Activated CD4-positive, alpha-beta T cell treated with anti-CD3 and anti-CD28 coated beads, Interleukin-2, amount 50 U/mL, for 4 hours (primary cell): ENCODE measurements around the gene CDRT15.
"Not testable (repeated sequence)": the region's sequence is repeated elsewhere in the genome, so short reads cannot be mapped to it uniquely, and the experiment has no call there.

Experiments used
- DNase-seq, 2 experiments: peaks; one replicate each; pipeline ENCODE4 v3.0.0-alpha.2; 2020

CDRT15 gene

DNA sequence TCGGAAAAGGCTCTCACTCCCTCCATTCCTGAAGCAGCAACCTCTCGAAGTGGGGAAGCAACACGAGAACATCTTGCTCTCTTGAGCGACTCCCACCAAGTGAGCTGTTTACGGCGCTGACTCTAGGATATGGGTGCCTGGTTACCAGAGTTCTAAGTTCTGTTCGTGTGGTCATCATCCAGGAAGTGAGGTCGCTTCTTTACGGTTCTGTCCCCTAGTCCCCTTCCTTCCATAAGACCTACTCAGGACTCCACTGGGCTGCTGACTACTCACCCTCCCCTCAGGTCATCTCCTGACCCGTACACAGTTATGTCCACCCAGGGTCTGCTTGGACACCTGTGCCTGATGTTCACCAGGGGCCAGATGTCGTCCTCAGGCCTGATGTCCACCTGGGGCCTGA lies at the start of gene CDRT15:
Gene CDRT15, minus strand, starts transcription at position 101 of the 400 bp plus-strand sequence. Its CDS starts 29 bp downstream, at position 72.
- not testable (repeated sequence) for DNase-seq

DNA sequence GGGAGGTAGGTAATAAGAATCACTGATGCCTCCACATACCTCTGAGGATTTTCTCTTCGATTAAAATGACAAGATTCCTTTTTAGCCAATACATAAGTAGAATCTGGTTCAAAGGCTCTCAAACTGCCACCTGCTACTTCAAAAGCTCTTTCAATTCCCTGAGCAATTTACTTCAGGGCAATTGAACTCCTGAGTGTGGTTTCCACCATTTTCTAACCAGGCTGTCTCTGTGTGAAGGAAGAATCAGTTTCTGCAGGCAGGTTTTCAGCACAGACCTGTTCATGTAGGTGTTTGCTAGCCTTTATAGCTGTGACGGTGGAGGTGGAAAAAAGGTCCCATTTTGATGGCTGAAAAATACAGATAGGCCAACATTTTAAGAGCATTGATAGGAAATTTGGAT lies 46.1 kb upstream of the CDRT15 start:
- DNase-seq: no peak

DNA sequence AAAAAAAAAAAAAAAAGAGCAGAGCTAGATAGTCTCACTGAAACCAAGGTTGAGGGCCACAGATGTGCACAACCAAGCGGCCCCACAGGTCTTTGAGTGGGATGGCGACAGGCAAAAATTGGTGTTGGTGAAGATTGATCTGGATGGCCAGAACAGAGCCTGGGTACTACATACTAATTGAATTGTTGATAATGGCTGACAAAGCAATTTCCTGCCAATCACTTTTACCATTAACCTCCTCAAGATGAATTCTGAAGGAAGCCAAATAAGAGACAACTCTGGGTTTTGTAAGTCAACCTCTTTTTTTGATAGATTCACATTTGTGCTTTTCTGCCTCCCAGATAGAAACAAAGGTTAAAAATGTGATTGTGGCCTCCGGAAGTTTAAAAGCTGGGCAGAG lies 44.9 kb upstream of the CDRT15 start:
- no peak for DNase-seq

DNA sequence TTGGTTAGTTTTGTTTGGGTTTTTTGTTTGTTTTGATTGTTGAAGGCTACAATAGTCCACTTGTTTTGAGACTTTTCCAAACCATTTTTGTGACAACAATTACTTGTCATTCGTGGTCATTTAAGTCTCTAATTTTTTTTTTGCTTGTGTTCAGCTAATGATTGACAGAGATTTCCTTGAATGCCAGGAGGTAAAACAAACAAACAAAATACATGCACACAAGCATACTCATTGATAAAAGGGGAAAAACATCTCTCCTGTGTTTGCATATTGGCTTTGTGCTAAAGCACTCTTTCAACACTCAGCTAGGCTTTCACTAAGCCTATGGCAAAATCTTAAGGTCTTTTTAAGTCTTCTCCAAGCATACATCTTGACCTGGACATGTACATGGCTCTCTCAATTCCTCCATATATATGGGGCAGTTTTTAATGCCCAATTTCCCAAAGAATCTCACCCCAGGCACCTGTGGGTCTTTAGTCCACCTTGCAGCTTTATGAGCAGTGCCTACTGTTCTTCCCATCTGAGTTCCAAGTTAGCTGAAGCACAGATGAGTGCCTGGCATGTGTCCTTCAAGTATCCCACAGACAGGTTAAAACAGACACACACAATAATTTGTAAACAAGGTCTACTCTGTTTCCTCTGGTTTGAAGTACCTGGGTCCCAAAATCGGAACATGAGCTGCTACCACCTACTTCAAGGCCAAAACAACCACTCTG lies 40.0 kb upstream of the CDRT15 start:
- DNase-seq: no peak

DNA sequence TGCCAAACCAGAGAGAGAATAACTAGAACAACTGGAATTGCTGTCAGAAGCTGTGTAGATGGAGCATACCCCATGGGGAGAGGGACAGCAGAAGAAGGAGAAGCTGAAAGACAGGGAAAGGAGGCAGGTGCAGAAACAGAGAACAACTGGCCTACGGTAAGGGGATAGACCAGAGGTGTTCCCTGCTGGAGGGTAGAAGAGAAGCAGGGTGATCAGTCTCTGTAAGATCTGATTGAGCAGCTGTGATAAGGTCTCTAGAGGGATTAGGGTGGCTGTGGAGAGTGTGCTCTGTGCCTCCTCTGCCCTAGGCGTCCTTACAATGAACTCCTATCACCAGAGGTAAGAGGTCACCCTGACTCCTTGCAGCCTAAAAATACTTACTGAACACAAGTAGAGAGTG lies 33.8 kb upstream of the CDRT15 start:
- DNase-seq: no peak

DNA sequence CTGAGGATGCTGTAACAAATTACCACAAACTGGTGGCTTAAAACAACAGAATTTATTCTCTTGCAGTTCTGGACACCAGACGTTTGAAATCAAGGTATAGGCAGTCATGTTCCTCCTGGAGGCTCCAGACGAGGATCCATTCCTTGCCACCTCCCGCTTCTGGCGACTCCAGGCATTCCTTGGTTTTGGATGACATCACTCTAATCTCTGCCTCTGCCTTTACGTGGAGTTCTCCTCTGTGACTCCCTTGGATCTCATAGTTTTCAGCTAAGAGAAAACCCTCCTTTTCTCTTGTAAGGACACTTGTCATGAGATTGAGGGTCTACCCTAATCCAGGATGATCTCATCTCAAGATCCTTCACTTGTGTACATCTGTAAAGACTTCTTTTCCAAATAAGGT lies 32.8 kb upstream of the CDRT15 start:
- DNase-seq: no peak

DNA sequence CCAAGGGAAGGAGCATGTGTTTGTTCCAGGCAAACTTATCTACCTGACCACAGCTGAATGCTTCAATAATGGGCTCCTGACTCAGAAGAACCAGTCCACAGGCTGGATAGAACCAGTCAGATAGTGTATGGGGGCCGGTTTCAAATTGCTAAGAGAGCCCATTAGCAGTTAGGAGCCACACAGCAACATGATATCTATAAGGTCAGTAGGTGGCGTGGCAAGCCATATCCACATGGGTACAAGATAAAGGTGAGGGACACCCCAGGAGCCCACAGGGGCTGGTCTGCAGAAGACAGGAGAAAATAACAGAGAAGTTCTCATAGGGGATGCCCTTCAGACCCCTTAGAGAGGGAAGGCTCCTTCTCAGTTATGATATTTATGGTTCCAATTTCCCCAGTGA lies 31.6 kb upstream of the CDRT15 start:
- no peak for DNase-seq

DNA sequence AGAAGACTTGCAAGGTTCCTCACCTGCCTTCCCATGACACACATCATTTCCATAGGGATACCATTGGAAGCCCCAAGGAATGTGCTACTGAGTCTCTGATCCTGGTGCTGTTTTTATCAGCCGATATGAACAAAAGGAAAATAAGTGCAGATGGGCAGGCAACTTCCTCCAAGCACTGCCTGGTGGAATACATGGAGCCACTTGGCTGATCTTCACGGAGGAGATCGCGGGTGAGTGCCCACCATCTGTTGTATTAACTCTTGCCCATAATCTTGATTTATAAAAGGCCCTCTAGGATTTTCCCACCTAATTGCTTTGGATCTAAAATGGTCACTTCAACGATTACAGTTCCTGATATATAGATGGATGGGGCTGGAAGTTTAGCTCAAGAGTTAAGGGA lies 24.7 kb upstream of the CDRT15 start:
- no peak for DNase-seq

DNA sequence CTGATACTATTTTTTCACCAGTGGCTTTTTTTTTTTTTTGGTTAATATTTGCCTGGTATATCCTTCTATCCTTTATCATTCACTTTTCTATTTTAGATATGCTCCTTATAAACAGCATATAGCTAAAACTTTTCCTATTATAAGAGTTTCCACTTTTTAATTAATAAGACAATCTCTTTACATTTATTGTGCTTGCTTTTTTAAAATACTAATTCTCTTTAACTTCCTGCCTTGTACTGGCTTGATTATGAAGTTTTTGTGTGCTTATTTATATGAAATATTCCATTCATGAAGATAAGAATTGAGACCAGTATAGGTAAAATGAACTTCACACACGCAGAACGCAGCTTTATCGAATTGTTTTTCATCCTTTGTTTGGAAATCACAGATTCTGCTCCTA lies 9.0 kb upstream of the CDRT15 start:
- no peak for DNase-seq

DNA sequence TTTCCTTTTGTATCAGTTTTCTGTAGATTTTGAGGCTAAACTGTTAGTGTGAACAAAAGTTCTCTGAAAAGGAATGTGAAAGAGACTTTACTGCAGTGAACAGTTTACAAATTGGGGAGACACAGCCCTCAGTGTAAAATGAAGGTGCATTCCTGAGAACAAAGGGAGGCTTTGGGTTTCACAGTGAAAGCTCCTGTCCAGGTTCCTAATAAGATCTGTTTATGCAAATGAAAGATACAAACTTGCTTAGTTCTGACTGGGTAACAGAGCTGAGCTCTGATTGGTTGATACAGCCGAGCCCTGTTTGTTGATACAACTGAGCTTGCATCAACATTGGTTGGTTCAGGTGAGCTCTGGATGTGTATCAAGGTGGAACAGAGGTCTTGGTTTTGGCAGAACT lies 8.3 kb upstream of the CDRT15 start:
- DNase-seq: no peak

DNA sequence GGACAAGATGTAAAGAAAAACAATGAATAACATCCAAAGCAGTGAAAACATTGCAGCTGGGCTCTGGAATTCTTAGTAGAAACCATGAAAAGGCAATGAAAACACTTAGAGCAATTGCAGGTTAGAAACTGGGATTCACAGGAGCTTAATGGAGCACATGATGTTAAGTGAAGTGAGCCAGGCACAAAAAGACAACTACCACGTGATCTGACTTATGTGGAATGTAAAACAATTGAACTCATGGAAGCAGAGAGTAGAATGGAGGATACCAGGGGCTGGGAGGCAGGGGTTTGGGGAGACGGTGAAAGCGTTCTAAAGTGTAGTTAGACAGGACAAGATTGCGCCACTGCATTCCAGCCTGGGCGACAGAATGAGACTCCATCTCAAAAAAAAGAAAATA lies 2.6 kb upstream of the CDRT15 start:
- DNase-seq: not testable (repeated sequence)

DNA sequence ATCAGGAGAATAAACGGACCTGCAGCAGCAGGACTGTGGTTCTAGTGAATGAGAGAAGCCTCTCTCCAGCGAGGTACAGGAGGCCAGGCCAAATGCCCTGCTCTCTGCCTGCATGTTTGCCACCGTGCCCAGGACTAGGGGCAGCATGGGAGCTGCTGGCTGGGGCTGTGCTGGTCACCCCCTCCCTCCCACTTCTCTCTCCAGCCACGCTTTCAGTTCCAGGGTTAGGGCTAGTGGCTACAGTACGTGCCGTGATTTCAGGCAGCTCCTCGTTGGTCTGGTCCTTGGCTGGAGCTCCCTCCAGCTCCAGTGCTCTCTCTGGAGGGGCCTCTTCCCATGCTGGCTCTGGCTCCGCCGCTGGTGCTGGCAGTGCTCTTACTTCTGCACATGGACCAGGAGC lies 630 bp downstream of the CDRT15 start:
- not testable (repeated sequence) for DNase-seq

DNA sequence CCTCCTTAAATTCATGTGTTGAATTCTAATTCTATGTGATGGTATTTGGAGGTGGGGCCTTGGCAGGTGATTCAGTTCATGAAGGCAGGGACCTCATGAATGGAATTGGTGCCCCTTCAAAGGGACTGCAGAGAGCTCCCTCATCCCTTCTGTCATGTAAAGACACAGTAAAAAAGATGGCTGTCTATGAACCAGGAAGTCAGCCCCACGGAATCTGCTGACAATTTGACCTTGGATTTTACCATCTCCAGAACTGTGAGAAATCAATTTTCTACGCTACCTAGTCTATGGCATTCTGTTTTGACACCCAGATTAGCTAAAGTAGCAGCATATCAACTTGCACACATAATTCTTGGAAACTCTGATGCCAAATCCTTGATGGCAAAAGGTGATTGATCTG lies 1.6 kb downstream of the CDRT15 start:
- not testable (repeated sequence) for DNase-seq

DNA sequence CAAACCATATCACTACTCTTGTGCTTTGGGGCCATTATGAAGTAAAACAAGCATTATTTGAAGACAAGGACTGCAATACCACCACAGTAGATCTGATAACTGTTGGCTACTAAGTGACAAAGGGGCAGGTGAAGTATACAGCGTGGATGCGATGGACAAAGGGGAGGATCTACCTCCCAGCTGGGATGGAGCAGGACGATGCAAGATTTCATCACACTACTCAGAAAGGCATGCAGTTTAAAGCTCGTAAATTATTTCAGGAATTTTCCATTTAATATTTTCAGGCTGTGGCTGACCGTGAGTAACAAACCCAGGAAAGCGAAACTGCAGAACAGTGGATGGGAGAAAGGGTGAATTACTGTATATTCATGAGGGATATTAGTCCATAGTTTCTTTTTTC lies 5.5 kb downstream of the CDRT15 start:
- not testable (repeated sequence) for DNase-seq

DNA sequence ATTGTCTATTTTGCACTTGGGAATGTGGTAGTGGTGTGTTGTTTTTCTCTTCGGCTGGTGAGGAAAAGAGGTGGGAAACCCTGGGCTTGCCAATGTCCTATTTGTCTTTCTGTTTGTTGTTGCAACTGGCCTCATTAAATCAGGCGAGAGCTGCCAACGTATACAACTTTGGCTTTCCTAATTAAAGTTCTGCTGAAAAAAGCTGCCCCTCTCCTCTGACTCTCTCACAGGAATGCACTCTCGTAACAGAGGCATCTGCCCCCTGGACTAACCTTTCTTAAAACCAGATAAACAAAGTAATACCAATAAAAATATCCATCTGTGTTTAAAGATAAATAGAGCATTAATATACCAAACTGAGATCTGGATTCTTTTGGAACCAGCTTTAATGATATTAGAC lies 7.8 kb downstream of the CDRT15 start:
- DNase-seq: no peak

DNA sequence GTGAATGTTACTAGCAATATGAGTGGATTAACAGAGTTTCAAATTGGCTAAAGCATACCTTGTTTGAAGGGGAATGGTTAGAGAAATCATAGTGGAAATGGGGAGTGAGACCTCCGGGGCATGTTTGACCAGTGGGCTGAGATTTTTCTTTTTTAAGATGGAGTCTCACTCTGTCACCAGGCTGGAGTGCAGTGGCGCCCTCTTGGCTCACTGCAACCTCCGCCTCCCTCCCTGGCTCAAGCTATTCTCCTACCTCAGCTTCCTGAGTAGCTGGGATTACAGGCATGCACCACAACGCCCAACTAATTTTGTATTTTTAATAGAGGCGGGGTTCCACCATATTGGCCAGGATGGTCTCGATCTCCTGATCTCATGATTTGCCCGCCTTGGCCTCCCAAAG lies 9.6 kb downstream of the CDRT15 start:
- DNase-seq: no peak

DNA sequence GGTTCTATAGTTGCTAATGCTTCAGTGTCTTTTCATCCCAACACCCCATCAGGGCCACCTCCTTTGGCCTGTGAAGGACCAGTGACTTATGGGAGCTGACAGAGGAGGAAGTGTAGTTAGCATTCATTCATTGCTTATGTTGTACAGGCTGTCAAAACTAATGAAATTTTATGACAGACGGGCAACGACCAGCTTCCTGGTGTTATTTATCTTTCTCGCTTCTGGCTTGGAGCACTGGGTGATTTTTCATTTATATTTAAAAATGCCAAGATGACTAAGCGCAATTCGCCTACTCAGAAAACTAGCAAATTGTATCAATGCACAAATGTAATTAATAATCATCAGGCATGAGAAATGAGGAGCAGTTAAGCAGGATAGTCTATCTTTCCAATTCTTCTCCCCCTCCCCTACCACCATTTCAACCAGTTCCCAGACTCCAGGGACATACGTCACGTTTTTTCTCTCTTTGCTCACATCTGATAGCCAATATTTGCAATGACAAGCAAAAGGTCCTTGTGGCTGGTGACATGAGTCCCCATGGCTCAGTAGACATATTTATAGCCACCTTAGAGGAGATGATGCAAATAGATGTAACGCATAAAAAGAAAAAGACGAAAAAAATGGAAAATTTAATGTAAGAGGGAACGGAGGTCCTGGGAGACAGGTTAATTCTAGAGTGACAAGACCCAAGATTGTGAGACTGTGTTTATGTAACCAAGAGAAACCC lies 11.2 kb downstream of the CDRT15 start:
- DNase-seq: no peak

DNA sequence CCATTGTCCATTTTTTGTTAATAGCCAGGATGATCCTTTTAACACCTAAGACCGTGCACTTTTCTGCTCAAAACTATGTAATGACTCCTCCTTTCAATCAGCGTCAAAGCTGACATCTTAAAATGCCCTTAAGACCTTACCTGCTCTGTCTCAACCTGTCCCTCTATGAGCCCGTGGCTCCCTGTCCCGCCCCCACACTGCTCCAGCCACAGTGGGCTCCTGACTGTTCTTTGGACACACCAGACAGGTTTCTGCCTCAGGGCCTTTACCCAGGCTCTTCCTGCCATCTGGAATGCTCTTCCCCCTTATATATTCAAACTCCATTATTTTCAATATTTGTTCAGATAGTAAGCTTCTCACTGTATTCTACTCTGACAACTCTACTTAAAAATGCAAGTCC lies 14.1 kb downstream of the CDRT15 start:
- DNase-seq: no peak

DNA sequence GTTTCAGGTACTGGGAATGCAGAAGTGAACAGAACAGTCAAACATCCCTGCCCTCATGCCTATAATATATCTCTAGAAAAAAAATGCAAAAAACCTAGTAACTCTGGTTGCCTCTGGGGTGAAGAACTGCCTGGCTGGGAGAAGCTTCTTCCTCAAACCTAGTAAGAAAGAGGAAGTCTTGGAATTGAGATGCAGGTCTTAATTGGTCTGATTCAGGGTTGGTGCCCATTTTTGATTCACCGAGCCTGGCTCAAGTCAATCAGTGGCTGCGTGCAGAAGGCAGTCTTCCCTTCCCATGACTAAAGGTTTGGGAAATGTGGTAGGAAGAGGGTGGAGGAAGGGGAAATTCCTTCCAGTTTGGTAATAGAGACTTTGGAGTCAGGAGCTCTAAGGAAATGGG lies 22.4 kb downstream of the CDRT15 start:
- DNase-seq: no peak

DNA sequence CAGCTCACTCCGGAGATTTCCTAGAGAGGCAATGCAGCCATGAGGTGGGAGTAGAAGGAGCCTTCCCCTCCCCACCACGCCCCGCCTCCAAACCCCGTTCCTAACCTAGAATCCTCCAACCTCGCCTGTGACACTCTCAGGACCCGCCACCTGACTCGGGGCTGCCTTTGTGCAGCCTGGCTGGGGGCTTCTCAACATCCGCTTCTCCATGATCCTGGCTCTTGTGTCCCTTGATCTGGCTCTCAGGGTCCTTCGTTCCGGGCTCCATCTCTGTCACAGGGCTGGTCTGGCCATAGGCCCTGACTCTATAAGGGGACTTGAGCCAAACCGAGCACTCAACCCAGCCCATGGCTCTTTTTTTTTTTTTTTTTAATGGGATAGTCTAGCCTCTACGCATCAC lies 24.3 kb downstream of the CDRT15 start:
- DNase-seq: no peak

DNA sequence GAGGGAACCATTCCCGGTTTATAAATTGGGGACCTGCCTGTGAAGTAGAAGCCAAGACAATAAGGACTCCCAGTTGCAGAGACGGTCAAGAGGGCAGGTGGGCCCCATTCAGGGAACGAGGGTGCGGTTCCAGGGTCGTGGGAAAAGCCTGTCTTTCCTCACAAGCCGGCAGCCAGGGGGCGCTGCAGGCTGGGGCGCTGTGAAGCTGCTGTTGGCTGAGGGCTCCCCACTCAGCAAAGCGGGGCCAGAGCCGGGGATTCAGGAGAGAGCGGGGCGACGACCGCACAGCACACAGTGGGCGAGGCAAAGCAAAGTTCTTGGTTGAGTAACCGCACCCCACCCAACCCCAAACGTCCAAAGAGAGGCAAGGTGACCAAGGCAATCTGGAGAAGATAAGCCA lies 24.9 kb downstream of the CDRT15 start:
- peak in 1 of 2 experiments; percentile 16 for DNase-seq

DNA sequence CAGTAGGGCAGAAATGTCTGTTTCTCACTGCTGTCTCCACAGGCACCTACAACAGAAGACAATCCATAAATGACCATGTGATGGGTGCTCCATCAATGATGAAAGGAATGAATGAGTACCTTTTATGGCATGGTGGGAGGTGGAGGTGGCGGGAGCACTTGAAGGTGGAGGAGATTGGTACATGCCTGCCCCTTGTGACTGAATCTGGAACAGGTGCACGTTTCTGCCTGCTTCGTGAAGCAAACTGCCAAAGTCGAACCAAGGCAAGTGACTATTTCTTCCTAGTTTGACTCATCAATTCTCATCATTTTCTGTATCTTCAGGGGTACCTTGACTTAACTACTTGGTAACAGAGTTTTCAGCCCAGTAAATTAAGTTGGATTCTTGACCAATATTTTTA lies 25.4 kb downstream of the CDRT15 start:
- DNase-seq: no peak

DNA sequence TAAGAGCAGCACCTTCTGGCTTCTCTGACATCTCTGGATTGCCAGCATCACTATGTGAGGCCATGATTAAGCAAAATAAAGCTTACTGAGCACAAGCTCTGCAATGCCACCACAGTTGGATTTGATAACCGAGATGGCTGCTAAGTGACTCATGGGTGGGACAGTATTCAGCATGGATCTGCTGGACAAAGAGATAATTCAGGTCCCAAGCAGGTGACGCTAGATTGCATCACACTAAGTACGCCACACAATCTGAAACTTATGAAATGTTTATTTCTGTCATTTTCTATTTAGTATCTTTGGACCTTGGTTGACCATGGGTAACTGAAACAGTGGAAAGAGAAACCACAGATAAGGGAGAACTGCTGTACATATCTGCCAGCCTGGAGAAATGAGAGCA lies 27.4 kb downstream of the CDRT15 start:
- DNase-seq: no peak

DNA sequence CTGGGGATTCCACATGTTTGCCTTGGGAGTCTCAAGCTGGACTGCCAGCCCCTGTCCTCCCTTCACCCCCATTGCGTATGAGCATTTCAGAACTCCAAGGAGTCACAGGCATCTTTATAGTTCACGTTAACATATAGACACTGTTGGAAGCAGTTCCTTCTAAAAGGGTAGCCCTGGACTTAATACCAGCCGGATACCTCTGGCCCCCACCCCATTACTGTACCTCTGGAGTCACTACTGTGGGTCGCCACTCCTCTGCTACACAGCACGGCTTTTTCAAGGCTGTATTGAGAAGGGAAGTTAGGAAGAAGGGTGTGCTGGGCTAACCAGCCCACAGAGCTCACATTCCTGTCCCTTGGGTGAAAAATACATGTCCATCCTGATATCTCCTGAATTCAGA lies 28.9 kb downstream of the CDRT15 start:
- no peak for DNase-seq

DNA sequence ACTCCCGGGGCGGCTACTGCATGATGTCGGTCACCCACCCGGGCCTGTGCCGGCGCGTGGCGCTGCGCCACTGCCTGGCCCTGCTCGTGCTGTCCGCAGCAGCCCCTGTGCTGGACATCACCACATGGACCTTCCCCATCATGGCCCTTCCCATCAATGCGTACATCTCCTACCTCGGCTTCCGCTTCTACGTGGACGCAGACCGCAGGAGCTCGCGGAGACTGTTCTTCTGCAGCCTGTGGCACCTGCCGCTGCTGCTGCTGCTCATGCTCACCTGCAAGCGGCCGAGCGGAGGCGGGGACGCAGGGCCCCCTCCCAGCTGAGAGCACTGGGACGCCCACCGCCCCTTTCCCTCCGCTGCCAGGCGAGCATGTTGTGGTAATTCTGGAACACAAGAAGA lies 29.8 kb downstream of the CDRT15 start:
- DNase-seq: no peak
